ENCODE measurements around the gene ULK4.

GRCh38 chr3:41490360-41490759, 471.5 kb downstream of the ULK4 start:
- TF ChIP-seq CTCF (IDR thresholded peaks at IDR 0.05; ENCODE audit: control extremely low read depth in 1 of 3, insufficient read depth in 1 of 3, low read depth in 1 of 3, low read length in 3 of 3) = no peak
- TF ChIP-seq FOSL1 (IDR thresholded peaks at IDR 0.05; ENCODE audit: insufficient read depth, low read depth, low read length) = no peak
- TF ChIP-seq HDAC2 (IDR thresholded peaks at IDR 0.05; ENCODE audit: borderline replicate concordance in 1 of 2, low read depth in 2 of 2, low read length in 2 of 2) = no peak
- no peak for TF ChIP-seq POLR2A (IDR thresholded peaks at IDR 0.05; ENCODE audit: control extremely low read depth in 1 of 2, low read depth in 2 of 2, low read length in 2 of 2)
- TF ChIP-seq POLR2AphosphoS5 (IDR thresholded peaks at IDR 0.05; ENCODE audit: low read depth, low read length) = no peak
- TF ChIP-seq KDM1A (IDR thresholded peaks at IDR 0.05; ENCODE audit: borderline replicate concordance, low read length) = no peak
- no peak for TF ChIP-seq MAFK (IDR thresholded peaks at IDR 0.05; ENCODE audit: low read depth, low read length)
- no peak for TF ChIP-seq KDM5A (IDR thresholded peaks at IDR 0.05; ENCODE audit: low read length)
- TF ChIP-seq MAX (IDR thresholded peaks at IDR 0.05) = no peak
- no peak for TF ChIP-seq CHD1 (IDR thresholded peaks at IDR 0.05; ENCODE audit: low read depth, low read length)
- no peak for TF ChIP-seq YY1 (IDR thresholded peaks at IDR 0.05; ENCODE audit: low read depth, low read length)
- TF ChIP-seq ZNF274 (IDR thresholded peaks at IDR 0.05; ENCODE audit: borderline replicate concordance, extremely low read depth, low read length) = no peak
- no peak for TF ChIP-seq NRF1 (IDR thresholded peaks at IDR 0.05; ENCODE audit: low read depth, low read length)

Data from H1 (cell line).